IPS-11a (cell line): ENCODE results near the gene SUSD3.

ENCODE experiments used
- H3K4me3 ChIP-seq: one replicate; pipeline ENCODE4 v1.5.1; 2013; ENCODE audit warnings: low read depth, low read length, control low read depth

Gene SUSD3

DNA sequence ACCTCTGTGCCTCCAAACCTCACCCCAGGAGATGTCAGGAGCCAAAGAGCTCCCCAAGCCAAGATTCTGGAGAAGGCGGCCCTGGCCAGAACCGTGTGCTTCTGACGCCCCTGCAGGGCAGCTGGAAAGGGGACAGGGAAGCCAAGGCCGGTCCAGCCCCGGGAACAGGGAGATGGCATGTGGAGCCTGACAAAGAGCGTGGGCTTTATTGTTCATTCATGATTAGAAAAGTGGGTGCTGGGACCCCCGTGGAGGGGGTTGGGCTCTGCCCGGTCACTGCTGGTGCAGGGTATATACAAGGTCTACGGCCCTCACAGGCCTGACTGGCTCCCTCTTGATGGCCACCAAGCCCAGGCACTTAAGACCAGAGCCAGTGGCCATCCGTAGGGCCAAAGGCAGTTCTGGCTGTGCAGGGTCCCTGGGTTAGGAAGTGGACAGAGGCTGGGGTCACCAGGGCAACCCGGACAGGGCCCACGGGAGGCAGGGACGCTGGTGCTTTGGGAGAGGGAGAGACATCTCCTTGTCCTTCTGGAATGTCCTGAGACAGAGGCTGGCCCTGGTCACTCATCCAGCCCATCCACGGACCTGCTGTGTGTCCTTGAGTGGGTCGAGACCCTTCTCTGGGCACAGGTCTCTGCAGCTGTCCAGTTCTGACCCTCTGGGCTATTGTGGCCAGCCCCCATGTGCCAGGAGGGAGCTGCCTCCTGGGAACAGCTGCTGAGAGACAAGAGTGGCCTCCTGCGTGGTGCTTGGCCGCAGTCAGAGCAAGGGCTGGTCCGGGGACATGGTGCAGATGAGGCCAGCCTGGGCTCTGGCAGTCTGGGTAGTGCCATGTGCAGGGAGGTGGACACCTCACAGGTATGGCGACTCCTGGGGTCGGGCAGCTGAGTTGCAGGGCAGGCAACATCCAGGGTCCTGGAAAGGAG is 63.1 kb downstream of the SUSD3 start:
- no peak overlapping the region for H3K4me3 ChIP-seq

DNA sequence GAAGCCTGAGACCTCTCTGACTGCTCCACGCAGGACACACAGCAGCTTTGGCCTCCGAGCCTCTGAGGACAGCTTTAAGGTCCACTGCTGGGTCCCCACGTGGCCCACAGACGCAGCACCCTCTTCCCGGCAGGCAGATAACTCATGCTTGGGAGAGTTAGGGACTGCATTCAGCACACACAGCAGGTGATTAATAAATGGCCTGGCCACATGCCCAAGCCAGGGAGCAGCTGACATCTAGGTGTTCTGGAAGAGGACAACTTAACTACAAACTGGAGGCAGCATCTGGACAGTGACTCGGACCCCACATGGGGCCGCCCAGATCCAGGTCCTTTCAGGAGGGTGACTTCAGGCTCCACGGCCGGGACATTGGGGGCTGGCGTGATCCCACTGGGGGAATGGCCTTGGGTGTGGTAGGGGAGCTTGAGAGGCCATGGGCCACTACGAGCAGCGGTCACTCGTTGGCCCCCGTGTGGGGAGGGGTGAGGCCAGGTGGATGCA is 64.3 kb downstream of the SUSD3 start:
- H3K4me3 ChIP-seq, result no peak overlapping the region

DNA sequence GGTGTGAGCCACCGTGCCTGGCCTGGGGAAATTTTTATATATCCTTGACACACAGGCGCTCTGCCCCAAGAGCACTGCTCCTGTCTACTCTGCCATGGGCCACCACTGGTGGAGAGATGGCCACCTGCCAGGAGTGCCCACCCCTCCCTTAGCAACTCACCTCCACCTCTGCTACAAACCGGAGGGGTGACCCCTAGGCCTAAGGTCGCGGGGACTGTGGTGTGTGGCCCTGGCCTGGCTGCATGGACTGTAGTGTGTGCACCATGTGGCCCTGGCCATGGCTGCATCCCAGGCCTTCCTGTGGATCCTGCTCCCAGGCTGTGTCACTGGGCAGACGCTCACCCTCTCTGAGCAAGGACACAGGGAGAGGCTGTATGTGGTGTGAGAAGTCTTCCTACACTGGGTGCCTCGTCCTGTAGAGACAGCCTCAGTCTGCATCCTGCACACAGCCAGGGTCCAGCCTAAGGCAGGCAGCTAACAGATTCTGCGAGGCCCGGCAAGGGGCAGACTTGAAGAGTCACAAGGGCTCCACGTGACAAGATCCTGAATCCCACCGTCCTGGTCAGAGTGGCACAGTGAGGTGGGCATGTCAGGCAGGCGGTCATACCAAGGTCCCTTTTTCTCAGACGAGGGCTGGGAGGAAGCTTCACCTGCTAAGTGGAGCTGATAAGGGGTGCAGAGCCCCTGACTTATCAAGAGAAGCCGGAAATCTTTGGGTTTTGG is 65.2 kb downstream of the SUSD3 start:
- H3K4me3 ChIP-seq, result no peak overlapping the region

DNA sequence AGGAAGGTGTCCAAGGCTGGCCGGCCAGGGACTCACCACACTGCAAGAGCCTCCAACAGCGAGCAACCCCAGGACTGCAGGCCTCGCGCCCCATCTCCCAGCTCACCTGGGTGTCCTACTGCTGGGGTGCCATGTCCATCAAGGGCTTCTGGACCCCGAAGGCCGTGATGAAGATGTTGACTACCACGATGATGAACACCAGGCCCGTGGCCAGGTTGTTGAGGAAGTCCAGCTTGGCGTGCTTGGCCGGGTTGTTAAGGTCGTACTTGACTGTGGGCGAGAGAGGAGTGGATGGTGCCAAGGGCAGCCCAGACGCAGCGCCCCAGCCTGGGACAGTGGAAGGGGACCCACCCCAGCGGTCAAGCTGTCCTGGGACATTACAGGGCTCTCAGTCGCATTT is 66.3 kb downstream of the SUSD3 start:
- H3K4me3 ChIP-seq, result no peak overlapping the region

DNA sequence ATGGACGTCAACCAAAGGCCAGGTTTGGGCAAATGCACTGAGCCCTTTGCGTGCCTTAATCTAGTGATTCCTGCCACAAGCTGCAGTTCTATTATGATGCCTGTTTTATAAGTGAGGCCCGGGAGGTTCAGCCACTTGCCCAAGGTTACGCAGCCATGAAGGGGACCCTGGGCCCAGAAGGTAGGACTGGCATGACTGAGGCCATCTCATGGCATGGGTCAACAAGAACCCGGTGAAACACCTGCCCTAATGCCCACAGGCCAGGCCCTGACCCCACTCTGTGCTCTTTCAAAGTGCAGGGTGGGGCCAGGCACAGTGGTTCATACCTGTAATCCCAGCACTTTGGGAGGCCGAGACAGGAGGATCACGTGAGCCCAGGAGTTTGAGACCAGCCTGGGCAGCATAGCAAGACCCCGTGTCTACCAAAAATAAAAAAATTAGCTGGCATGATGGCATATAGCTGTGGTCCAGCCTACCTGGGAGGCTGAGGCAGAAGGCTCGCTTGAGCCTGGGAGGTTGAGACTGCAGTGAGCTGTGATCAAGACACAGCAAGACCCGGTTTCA is 66.9 kb downstream of the SUSD3 start:
- H3K4me3 ChIP-seq, result no peak overlapping the region

DNA sequence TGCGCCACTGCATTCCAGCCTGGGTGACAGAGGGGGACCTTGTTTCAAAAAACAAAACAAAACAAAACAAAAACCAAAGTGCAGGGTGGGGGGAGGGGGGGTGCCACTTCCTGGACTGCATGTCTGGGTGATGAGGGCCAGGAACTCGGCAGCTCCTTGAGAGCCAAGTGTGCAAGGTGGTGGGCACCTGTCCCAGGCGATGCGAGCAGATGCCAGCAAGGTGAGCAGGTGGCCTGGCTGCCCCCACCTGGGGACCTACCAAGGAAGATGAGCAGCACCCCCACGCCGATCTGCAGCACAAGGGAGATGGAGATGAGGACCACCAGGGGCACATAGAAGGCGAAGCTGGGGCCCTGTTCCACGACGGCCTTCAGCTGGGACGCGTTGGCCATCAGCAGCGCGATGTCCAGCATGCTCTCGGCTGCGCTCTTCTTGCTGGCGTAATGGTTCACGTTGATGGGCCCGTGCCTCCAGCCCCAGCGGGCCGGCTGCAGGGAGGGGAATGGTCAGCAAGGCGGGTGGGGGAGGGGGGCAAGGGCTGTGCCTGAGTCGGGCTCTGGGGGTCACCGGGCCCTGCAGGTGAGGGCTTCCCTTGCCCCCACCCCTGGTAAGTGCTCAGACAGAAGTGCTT is 67.8 kb downstream of the SUSD3 start:
- no peak overlapping the region for H3K4me3 ChIP-seq

DNA sequence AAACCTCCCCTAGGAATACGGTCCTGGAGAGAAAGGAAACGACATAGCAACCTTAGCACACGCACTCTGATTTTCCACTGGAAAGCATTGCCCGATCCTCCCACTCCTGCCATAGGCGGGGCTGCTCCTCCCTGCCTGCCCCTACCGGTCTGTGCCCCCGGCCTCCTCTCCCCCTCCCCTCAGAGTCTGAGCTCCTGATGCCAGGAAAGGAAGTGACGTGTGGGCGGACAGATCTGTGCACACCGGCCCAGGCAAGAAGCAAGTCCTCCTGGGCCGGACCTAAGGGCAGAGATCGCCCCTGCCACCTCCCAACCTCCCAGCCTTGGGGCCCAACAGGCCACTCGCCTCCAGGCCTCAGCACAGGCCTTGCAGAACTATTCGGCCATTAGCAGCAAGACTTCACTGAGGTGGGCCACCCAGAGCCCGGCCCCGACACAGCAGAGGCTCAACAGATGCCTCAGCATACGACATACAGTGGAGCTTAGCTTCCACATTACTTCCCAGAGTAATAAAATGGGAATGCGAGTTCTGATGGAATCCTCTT is 68.4 kb downstream of the SUSD3 start:
- H3K4me3 ChIP-seq, result no peak overlapping the region

DNA sequence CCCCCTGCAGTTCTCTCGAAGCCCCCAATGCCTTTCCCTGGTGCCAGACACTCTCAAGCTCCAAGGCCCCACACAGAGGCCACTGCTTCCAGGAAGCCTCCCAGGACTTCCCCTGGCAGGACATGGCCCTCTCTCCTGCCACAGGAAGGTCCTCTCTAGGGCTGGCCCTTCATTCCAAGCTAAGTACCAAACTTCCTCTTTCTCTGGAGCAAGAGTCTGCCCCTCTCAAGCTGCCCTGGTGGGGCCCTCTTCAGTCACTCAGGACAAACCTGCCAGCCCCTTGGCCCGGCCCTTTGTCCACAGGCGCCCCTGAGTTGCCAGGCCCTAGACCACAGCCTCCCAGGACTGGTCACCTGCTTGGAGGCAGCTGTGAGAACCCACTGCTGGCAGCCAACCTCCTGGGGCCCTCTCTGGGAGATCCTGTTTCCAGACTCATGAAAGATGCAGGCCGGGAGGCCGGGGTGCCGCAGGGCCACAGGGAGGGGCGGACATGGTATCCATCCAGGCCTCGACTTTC is 69.0 kb downstream of the SUSD3 start:
- no peak overlapping the region for H3K4me3 ChIP-seq

DNA sequence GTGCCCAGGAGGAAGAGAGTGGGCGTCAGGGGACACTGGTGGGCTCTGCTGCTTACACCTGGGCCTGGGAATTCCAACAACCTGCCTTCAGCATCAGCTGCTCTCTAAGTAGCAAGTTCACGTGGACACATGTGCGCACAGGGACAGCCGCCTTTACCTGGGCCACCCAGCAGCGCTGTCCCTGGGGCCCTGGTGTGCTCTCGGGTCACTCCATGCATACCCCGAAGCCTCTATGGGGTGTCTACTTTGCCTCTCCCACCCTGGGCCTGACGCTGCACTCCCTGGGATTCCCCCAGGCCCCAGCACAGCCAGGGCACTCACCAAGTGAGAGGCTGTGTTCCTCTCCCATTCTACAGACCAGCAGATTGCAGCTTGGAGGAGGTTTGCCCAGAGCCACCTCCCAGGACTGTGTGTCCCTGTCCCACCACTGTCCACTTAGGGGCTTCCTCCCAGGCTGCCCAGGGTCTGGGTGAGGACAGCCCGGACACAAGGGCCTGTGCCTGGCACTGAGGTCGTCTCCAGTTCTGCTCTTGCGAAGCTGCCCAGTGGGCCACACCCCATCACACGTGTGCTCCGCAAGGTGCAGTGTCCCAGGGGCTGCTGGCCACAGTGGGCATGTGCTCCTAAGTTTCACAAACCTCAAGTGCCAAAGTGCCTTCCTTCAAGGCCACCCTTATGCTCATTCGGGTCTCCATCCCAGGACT is 69.7 kb downstream of the SUSD3 start:
- no peak overlapping the region for H3K4me3 ChIP-seq

DNA sequence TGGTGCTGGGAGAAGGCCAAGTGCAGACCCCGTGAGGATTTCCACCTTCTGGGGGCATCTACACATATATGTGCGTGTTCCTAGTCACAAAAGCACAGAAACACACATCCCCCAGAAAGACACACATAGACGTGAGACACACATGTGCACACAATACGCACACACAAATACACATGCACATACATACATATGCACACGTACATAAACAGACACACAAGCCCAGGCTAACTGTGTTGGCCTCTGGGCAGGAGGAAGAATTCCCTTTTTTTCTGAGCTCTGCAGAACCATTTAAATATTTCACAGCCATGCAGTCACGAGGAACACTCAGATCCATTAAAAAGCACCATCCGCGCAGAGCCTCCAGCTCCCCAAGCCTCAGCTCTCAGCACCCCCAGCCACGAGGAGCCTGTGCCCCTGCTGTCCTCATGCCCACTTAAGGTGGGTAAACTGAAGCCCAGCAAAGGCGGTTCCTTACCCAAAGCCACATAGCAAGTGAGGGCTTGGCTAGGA is 70.3 kb downstream of the SUSD3 start:
- no peak overlapping the region for H3K4me3 ChIP-seq

DNA sequence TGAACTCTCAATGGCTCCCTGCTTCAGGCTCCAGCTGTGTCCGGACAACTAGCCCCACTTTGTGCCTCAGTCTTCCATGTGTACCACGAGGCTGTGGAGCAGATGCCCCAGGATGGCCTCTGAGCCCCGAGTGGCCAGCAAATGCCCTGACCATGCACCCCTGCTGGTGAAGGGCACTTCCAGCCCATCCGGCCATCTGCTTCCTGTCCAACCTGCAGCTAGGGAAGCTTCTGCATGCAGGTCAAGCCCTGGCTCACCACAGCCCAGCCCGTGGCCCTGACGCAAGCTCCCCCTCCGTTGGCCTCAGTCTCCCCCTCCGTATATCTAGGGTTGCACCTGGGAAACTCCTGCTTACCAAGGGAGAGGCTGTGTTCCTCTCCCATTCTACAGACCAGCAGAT is 70.8 kb downstream of the SUSD3 start:
- no peak overlapping the region for H3K4me3 ChIP-seq

DNA sequence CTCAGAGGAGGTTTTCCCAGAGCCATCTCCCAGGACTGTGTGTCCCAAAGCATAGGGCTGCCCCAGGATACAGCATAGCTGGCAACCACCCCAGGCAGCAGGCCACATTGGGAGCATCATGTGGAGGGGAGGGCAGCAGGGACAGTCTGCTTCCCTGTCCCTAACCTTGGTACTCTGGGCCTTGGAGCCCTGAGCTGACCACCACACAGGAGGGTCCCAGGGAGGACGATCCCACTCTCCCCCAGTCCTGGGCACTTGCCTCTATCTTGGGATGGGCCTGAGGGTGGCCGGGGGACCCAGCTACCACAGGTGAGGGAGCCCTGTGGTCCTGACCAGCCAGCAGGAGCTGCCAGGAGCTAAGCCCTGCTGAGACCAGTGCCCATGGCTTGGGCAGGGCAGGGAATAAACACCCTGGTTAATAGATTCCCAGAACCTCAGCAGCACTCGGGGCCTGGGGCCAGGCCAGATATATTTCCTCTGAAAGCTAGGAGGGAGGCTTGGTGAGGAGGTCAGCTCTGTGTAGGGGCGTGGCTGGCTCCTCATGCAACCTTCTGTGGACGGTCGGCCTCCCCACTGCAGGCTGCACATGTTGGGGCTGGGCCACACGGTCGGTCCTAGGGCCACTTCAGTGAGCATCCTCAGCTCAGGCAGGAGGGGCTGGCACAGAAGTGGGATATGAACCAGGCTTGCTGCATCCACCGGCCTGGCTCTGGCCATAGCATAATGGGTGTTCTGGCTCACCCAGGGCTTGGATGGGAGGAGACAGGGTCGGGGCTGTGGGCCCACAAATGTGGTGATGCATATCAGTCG is 71.4 kb downstream of the SUSD3 start:
- no peak overlapping the region for H3K4me3 ChIP-seq

DNA sequence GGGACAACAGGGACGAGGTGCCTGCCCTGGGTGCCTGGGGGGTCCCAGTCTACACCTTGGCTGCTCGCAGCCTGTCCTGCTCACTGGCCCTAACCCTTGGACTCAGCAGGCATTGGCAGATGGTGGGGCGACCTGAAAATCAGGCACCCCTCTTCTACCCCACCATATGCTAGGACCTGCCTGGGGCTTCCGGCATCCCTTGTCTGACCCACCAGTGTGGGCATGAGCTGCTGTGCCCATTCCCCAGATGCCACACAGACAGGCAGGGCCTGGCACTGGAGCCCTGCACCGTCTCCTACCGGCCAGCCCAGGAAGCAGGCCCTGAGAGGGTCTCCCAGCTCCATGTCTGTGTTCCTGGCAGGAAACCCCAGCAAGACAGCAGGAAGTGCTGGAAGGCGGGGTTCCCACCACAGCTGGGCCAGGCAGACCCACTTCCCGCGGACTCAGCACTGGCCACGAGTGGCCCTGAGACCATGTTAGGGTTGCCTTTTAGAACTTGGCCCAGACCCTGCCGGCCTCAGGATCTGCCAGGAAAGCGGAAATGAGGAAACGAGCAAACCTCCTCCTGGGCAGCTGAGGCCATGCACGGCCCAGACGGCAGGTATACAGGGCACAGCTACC is 72.5 kb downstream of the SUSD3 start:
- H3K4me3 ChIP-seq, result no peak overlapping the region

DNA sequence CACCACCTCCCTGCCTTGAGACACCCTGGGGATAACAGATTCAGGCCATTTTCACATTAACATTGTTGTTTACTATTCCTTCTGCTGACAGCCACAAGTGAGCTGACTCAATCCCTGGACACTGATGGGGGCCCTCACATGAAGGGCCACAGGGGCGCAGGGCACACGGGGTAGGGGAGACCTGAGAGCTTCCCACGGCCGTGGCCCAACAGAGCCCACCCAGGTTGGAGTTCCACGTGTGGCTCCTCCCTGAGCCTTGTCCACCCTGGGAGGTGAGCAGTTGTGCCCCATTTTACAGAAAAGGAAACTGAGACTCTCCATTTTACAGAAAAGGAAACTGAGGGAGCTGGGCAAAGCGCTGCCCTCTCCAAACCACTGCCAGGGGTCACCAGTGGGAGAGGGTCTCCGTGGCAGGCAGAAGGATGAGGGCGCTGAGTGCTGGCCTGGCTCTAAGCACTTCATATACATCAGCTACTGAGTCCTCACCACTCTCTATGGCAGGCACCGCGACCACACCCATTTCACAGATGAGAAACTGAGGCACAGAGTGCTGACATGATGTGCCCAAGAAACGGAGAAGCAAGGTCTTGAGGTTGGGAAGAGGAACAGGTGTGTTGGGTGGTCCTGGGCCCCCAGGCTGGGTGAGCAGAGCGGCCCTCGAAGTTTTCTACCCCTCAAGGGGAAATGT is 73.2 kb downstream of the SUSD3 start:
- no peak overlapping the region for H3K4me3 ChIP-seq

DNA sequence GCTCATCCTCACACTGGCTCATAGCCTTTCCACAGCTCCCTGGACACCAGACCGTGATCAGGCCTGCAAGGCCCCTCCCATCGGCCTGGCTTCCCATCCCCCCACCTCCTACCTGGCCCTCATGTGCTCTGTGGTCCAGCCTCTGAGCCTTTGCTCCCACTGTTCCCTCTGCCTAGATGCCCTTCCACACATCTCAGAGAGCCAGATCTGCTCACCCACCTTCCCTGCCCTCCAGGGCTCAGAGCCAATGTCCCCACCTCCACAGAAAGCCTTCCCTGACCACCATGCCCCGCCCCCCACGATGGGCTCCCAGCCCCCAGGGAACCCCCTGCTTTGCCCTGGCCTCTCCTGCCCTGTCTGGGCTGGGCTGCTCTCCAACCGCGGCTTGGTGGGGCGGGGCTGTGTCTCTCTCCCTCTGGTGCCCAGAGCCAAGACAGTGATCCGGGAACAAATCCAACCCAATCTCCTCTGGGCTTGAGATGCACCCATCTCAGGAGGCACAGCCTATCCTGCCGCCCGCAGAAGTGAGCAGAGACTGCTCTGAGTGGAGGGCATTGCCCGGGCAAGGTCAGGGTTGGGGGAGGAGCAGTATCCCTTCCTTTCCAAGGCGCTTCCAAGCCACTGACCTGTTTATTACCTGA is 73.9 kb downstream of the SUSD3 start:
- H3K4me3 ChIP-seq, result no peak overlapping the region

DNA sequence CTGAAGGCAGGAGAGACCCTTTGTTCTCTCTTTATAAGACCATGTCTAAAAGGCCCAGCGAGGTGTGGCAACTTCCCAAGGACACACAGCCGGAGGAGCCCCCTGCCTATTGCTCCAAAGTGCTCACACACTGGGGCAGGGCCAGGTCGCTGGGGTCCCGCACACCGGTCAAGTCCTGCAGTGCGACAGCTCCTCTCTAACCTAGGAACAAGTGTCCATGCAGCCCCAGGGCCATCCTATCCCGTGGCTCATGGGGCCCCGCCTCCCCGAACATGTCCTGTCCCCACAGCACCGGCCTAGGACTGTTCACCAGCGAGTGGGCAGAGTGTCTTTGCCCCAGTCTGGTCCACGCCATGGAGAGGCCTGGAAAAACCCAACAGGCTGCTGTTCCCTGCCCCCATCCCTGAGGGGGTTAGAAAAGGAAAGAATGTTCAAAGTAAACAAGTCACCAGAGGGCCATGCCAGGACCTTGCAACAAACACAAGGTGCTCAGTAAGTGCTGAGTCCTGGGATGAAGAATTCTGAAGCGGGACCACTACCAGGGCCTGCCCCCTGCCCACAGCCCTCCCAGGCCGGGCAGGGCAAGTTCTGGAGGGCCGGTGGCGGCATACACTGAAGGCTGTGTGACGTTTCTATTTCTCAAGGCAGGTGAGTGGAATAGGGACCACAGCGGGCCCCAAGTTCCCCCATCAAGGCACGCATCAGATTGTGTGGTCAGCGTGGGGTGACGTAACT is 74.6 kb downstream of the SUSD3 start:
- peak overlapping the region; percentile 60 for H3K4me3 ChIP-seq

DNA sequence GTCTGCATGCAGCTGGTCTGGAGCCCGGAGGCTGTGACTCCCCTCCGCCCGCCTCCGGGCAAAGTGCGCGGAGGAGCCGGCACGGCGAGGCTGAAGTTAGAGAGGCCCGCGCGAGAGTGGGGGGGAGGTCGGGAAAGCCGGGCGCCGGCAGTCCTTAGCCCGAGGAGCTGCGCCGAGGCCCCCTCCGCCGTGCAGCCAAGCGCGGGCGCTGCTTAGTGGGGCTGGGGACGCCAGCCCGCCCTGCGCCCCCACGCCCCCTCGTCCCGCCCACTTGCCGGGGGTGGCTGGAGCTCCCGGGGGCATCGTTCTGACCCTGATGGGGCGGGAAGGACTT is 75.1 kb downstream of the SUSD3 start:
- H3K4me3 ChIP-seq, result peak overlapping the region; percentile 60
